ENCODE data around the gene USP12.

Gene USP12

GRCh38 chr13:27101289-27101688 lies 70.3 kb downstream of the USP12 start:
- H3K4me3 ChIP-seq (ENCODE audit: low read depth, low read length): no peak overlapping the region
- TF ChIP-seq CTCF (IDR thresholded peaks at IDR 0.05; ENCODE audit: low read depth, low read length, missing control alignments): no peak
- no peak for DNase-seq (ENCODE audit: low read depth)

GRCh38 chr13:27097691-27098090 lies 73.9 kb downstream of the USP12 start:
- no peak for DNase-seq (ENCODE audit: low read depth)
- TF ChIP-seq CTCF (IDR thresholded peaks at IDR 0.05; ENCODE audit: low read depth, low read length, missing control alignments): no peak
- no peak overlapping the region for H3K4me3 ChIP-seq (ENCODE audit: low read depth, low read length)

- no peak for TF ChIP-seq CTCF (IDR thresholded peaks at IDR 0.05; ENCODE audit: low read depth, low read length, missing control alignments)
- DNase-seq (ENCODE audit: low read depth): no peak
Measured at GRCh38 chr13:27091451-27091850, 80.2 kb downstream of the USP12 start.

GRCh38 chr13:27088619-27089018 lies 83.0 kb downstream of the USP12 start:
- DNase-seq (ENCODE audit: low read depth): no peak
- H3K4me3 ChIP-seq (ENCODE audit: low read depth, low read length): no peak overlapping the region
- no peak for TF ChIP-seq CTCF (IDR thresholded peaks at IDR 0.05; ENCODE audit: low read depth, low read length, missing control alignments)

More at GRCh38 chr13:27091451-27091850, 80.2 kb downstream of the USP12 start:
- H3K4me3 ChIP-seq (ENCODE audit: low read depth, low read length): no peak overlapping the region

GRCh38 chr13:27086599-27087265 lies 84.9 kb downstream of the USP12 start:
- H3K4me3 ChIP-seq (ENCODE audit: low read depth, low read length): no peak overlapping the region
- no peak for TF ChIP-seq CTCF (IDR thresholded peaks at IDR 0.05; ENCODE audit: low read depth, low read length, missing control alignments)
- DNase-seq (ENCODE audit: low read depth): no peak

GRCh38 chr13:27083183-27083582 lies 88.4 kb downstream of the USP12 start:
- no peak for TF ChIP-seq CTCF (IDR thresholded peaks at IDR 0.05; ENCODE audit: low read depth, low read length, missing control alignments)
- H3K4me3 ChIP-seq (ENCODE audit: low read depth, low read length): no peak overlapping the region
- DNase-seq (ENCODE audit: low read depth): no peak
